ENCODE results near the gene RPS6KB1.
"Not testable (repeated sequence)": the region's sequence is repeated elsewhere in the genome, so short reads cannot be mapped to it uniquely, and the experiment has no call there.

The RPS6KB1 gene

DNA sequence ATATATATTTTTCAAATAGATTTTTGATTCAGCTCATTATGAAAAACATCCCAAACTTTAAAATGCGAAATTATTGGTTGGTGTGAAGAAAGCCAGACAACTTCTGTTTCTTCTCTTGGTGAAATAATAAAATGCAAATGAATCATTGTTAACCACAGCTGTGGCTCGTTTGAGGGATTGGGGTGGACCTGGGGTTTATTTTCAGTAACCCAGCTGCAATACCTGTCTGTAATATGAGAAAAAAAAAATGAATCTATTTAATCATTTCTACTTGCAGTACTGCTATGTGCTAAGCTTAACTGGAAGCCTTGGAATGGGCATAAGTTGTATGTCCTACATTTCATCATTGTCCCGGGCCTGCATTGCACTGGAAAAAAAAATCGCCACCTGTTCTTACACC lies 54.4 kb downstream of the RPS6KB1 start:
- not testable (repeated sequence) for DNase-seq

DNA sequence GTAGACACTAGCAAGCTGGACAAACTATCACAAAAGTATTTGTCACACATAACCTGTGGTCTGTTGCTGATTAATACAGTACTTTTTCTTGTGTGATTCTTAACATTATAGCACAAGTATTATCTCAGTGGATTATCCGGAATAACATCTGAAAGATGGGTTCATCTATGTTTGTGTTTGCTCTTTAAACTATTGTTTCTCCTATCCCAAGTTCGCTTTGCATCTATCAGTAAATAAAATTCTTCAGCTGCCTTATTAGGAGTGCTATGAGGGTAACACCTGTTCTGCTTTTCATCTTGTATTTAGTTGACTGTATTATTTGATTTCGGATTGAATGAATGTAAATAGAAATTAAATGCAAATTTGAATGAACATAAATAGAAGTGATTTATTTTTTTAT lies 57.1 kb downstream of the RPS6KB1 start:
- DNase-seq = no peak

DNA sequence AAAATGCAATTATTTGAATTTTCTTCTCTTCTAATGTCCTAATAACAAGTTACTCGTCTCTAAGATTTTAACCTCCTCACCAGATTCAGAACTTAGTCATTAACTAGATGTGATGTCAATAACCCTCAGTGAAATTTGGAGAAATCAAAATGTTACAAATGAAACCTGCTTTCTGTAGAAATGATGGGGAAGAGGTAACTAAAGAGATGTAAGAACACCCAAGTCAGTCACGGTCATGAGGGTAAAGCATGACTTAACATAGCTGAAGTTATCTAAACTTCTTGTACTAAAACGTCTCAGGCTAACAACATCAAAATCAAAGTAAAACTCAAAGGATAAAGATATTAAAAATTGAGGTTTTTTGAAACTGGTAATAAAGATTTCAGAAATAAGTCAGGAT lies 61.9 kb downstream of the RPS6KB1 start:
- DNase-seq = no peak

DNA sequence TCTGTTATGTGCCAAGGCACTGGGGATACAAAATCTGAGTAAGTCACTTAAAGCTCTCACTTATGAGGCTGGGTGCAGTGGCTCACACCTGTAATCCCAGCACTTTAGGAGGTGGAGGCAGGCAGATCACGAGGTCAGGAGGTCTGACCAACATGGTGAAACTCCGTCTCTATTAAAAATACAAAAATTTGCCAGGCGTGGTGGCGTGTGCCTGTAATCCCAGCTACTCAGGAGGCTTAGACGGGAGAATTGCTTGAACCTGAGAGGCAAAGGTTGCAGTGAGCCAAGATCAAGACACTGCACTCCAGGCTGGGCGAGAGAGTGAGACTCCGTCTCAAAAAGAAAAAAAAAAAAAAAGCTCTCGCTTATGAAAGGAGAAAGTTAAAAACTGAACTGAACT lies 66.7 kb downstream of the RPS6KB1 start:
- not testable (repeated sequence) for DNase-seq

DNA sequence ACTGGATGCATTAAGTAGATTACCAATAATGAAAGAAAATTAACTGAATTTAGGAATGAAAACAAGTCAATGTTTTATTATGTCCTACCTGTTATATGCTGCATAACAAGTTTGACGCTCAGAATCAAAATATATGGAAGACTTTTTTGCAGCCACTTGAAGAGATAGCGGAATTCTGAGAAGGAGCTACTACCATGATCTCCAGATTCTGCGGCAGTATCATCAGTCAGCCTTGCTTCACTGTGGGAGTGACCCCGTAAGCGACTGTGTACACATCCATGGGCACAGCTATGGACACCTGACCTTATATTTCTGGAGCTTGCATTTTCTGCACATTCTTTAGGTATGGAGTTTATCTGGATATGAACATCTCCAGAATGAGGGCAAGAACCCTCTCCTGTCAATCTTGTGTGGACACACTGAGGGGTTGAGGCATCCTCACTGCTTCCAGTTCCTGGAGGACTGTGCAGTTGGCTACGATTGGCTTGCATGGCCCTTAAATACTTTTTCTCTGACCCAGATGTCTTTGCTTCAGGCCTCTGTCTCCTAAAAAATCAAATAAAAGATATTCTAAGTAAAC lies 69.9 kb downstream of the RPS6KB1 start:
- no peak for DNase-seq

DNA sequence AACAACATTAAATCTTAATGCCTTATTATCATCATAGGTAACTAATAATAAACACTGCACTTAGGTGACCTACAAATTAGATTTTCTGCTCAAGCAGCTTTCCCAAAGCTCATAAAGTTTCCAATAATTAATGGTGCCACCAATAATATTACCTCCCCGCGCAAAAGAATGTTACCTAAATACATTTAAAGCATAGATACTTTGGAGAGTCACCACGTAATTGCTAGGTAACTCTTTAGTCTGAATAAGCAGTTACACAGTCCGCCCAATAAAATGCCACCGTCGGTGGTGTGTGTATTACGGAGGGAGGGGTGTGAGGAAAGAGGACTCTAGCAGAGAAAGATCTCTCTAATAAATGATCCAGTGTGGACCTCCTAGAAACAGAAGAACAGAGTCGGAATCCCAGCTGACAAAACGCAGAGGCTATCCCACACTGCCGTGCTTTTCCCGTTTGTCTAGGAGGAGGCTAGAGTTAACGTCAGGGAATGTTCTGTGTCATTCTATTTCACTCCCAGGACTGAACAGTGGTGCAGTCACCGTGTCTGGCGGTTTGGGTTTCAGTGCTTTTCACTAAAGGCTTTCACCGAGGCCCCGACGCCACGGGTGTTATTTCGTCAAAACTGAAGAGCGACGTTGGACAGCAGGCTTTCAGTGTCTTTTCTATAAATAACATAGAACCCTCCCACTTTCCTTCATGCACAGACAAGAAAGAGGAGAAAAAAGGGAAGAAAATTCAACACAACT lies 71.0 kb downstream of the RPS6KB1 start:
- DNase-seq = no peak

DNA sequence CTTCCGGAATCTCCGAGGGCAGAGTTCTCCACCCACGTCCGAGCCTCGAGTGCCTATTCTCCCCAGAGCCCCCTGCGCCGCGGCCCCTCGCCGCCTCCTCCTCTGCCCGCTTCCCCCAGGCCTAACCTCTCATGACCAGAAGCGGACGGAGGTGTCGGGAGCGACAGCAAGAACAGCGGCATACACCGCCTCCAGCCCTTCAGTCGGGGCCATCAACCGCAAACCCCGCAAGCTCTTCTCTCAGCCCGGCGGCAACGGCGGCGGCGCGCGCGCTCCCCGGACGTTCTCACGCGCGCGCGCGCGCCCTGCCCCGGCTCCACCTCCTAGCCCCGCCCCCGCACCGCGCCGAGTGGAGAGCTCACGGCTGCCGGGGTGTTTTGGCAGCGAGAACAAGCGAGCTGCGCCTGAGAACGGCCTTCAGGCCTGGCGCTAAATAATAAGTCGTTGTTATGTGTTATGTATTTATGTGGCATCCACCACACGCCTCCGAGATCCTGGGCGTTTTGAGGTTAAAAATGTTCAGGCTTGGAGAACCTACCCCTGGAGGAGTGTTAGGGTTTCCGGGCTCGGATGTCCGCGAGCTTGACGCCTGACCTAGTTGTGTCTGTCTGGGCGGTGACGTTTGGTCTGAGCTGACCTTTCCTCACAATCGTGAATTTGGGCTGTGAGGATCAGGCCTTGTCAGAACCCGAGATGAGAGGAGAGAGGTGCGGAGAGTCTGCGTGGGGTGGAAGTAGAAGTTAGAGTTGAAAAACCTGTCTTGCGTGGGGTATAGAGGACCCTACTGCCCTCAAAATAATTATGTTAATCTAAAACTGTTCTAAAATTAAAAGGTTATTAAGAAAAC lies 71.8 kb downstream of the RPS6KB1 start, which contains the start of gene RNFT1:
TSS of gene RNFT1 (minus strand) at position 259 of the 847 bp plus-strand sequence. CDS start at position 182, 77 bp downstream.
- DNase-seq = peak; percentile 37

DNA sequence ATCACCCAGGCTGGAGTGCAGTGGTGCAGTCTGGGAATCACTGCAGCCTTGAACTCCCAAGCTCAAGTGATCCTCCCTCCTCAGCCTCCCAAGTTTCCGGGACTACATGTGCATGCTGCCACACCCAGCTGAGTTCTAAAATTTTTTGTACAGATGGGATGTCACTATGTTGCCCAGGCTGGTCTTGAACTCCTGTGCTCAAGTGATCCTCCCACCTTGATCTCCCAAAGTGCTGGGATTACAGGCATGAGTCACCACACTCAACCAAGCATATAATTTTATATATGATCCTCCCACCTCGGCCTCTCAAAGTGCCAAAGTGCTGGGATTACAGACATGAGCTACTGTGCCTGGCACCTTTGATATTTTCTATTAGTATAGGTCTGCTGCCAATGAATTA lies 78.8 kb downstream of the RPS6KB1 start:
- DNase-seq = not testable (repeated sequence)

DNA sequence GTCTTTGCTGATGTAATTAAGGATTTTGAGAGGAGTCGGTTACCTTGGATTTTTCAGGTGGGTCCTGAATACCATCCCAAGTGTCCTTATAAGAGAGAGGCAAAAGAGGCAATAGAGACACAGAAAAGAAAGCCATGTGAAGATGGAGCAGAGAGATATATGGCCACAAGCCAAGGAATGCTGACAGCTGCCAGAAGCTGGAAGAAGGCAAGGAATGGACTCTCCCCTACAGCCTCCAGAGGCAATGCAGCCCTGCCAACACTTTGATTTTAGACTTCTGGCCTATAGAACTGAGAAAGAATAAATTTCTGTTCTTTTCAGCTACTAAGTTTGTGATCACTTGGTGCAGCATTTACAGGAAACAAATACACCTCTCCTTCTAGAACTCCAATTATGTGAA lies 79.9 kb downstream of the RPS6KB1 start:
- DNase-seq = no peak

DNA sequence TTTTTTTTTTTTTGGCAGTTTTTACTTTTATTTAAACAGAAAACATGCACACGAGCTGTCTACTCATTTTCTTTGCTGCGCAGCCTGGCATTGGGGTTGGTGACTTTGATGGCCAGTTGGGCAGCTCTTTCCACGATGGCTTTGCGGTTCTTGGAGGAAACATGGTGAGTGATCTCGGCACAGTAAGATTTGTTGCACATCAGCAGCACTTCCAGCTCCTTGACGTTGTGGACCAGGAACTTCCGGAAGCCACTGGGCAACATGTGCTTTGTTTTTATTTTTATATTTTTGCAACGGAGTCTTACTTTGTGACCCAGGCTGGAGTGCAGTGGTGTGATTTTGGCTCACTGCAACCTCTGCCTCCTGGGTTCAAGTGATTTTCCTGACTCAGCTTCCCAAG lies 80.6 kb downstream of the RPS6KB1 start:
- DNase-seq = not testable (repeated sequence)

DNA sequence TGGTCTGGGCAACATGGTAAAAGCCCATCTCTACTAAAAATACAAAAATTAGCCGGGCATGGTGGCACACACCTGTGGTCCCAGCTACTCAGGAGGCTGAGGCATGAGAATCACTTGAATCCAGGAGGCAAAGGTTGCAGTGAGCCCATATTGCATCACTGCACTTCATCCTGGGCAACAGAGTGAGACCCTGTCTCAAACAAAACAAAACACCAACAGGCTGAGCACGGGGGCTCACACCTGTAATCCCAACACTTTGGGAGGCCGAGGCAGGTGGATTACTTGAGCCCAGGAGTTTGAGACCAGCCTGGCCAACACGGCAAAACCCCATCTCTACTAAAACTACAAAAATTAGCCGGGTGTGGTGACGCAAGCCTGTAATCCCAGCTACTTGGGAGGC lies 82.2 kb downstream of the RPS6KB1 start:
- not testable (repeated sequence) for DNase-seq

DNA sequence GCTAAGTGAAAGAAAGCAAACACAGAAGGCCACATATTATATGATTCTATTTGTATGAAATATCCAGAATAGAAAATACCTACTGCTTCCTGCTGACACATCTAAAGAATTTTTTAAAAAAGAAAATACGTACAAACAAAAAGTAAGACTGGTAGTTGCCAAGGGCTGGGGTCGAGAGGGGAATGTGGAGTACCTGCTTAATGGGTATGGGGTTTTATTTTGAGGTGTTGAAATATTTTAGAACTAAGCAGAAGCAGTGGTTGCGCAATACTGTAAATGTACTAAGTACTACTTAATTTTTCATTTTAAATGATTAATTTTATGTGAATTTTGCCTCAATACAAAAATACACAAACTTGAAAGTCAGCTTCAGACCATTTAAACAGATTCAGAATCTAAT lies 103.7 kb downstream of the RPS6KB1 start:
- DNase-seq = not testable (repeated sequence)
